GM18520 (cell line): ENCODE results near the gene ASB8.

Experiments used
- ATAC-seq: cut with Tn5 transposase; IDR thresholded peaks from one replicate; pipeline ENCODE4 v1.9.1; 2021; ENCODE audit not compliant: unreplicated experiment

Gene ASB8

GRCh38 chr12:48157018-48157888, at the start of gene ASB8:
Gene ASB8 (minus strand): TSS chr12:48157515. CDS start chr12:48153496, 4,019 bp downstream.
- ATAC-seq = peak; percentile 91

- no peak for ATAC-seq
Observed at GRCh38 chr12:48203192-48203591, 45.9 kb upstream of the ASB8 start, which contains the start of gene OR10AD1. Gene OR10AD1 (minus strand): TSS chr12:48203292. CDS start chr12:48203292, 0 bp downstream.

GRCh38 chr12:48202766-48203165, 45.5 kb upstream of the ASB8 start:
- no peak for ATAC-seq

- no peak for ATAC-seq
Observed at GRCh38 chr12:48201516-48201915, 44.2 kb upstream of the ASB8 start.

- ATAC-seq = no peak
Observed at GRCh38 chr12:48201091-48201490, 43.8 kb upstream of the ASB8 start.

GRCh38 chr12:48199774-48200221, 42.5 kb upstream of the ASB8 start:
- ATAC-seq = no peak

GRCh38 chr12:48198985-48199384, 41.7 kb upstream of the ASB8 start:
- ATAC-seq = no peak

- no peak for ATAC-seq
Observed at GRCh38 chr12:48198672-48198971, 41.3 kb upstream of the ASB8 start.

GRCh38 chr12:48197971-48198671, 40.8 kb upstream of the ASB8 start:
- peak; percentile 99 for ATAC-seq

GRCh38 chr12:48197549-48197970, 40.2 kb upstream of the ASB8 start:
- no peak for ATAC-seq

- no peak for ATAC-seq
Observed at GRCh38 chr12:48194799-48195201, 37.5 kb upstream of the ASB8 start.

GRCh38 chr12:48193623-48194022, 36.3 kb upstream of the ASB8 start:
- no peak for ATAC-seq

- ATAC-seq = no peak
Observed at GRCh38 chr12:48192861-48193260, 35.5 kb upstream of the ASB8 start.

GRCh38 chr12:48191096-48191495, 33.8 kb upstream of the ASB8 start:
- no peak for ATAC-seq

- no peak for ATAC-seq
Observed at GRCh38 chr12:48189331-48190125, 32.2 kb upstream of the ASB8 start.

- ATAC-seq = no peak
Observed at GRCh38 chr12:48187916-48188695, 30.8 kb upstream of the ASB8 start.

- ATAC-seq = no peak
Observed at GRCh38 chr12:48185181-48185919, 28.0 kb upstream of the ASB8 start.

- ATAC-seq = no peak
Observed at GRCh38 chr12:48184549-48184922, 27.2 kb upstream of the ASB8 start.

- no peak for ATAC-seq
Observed at GRCh38 chr12:48183876-48184548, 26.7 kb upstream of the ASB8 start.
